Activated CD4-positive, CD25-positive, alpha-beta regulatory T cell (primary cell): Measurements from ENCODE around the gene MLLT6.
A peak's percentile ranks its signal among the peaks of the same experiment; 100 is the strongest.

Experiments used
- DNase-seq, 4 experiments: peaks; one replicate each; lab custom pipeline; 2025; lab: John Stamatoyannopoulos, UW

The MLLT6 gene

DNA sequence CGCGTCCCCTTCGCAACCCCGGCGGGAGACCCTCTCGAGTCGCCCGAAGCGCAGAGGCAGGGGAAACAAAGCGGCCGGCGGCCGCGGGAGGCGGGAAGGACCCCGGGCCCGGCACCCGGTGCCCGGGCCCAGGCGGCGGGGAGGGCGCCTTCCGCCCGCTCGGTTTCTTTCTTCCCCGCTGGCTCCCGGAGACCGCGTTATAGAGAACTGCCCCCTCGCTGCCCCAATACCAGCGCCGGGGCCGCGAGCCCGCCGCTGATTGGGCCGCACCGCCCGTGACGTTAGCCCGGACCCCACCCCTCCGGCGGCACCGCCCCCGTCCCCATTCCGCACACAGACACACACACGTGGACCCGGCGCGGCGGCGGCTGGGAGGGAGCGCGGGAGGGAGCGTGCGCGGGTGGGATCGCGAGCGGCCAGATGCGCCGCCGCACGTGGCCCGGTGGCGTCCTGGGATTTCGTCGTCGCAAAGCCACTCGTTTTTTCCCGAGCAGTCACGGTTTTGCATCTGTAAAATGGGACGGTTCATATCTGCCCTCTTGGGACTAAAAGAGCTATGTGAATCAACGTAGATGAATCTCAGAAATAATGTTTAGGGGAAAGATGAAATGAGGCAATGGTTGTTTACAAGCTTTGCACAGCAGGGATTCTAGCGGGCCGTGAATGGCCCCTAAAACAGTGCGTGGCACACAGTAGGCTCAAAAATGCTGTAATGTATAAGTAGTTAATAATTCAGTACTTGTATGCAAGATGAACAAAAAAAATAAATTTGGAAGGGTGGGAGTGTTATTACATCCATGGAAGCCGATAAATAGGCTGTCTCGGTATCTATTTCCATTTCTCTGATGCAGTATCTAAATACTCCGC is 30.1 kb upstream of the MLLT6 start, which contains the start of gene EPOP:
EPOP (minus strand) TSS at position 209 of the 867 bp plus-strand sequence. CDS start 462 bp downstream, outside the sequence.
- peak; percentile 35 to 80 (median 62) for DNase-seq

DNA sequence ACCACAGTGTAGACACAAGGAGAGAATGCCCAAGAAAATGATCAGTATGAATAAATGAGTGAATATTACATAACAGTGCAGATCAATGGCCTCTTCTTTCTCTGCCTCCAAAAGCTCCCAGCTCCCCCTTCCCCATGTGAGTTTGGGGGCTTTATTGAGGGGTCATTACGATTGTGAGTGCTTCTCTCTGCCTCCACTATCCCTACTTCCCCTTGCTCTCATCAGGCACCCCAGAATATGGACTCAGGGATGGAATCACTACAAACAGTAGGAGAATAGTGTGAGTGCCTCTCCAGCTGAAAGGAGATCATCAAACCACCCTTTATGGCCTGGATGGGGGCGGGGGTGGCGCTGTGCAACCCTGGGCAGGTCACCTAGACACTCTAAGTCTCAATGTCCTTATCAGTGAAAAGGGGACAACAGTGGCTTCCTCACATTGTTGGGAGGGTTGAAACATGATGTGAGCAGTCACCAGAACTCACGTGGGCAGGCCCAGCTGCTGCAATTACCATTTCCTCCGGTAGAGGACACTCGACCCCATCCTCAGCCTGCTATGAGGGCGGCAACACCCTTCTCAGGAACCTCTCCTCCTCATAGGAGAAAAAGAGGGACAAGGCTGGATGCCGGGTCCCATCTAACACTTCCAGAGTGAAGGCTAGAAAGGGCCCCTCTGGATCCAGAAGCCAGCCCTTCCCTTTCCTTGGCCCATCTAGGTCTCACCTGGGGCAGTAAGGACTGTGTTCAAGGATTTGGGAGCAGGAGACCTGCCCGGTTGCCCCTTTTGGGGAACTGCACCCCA is 28.2 kb upstream of the MLLT6 start:
- DNase-seq = peak; percentile 42 to 81 (median 58)

GRCh38 chr17:38677819-38678218 is 27.3 kb upstream of the MLLT6 start:
- no peak for DNase-seq

- no peak for DNase-seq
Observed at GRCh38 chr17:38681096-38681495, 24.0 kb upstream of the MLLT6 start.

DNA sequence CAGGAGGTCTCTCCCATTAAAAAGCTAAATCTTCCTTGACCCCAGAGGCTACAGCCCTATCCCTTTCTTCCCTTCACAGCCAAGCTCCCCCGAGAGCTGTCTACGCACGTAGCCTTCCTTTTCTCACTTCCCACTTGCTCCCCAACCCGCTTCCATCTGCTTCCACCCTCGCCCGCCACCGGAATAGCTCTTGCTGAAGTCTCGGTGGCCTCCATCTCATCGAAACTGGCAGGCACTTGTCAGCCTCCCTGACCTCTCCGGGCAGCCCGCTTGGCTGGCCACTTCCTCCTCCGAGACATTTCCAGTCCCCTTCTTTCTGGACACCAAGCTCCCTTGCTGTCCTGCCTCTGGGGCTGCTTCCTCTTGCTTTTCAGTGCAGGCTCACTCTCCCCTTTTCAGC is 19.6 kb upstream of the MLLT6 start:
- DNase-seq = no peak

GRCh38 chr17:38687286-38687685 is 17.8 kb upstream of the MLLT6 start:
- DNase-seq = no peak

DNA sequence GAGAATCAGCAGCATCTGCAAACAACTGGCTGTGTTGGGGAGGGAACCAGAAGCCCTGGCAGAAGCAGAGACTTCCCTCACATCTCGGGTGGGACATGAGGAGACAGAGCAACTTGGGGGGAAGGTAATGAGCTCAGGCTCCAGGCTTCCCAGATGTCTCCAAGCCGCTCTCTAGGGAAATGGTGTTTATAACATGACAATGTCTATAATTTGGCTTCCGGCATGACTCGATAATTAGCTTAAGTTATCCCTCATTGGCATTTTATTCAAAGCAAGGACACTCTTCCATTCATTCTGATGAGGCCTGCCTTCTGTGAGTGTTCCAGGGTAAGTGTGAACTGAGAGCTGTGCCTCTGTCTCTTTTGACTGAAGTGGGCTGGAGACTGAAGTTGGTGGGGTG is 14.7 kb upstream of the MLLT6 start:
- DNase-seq = no peak

- no peak for DNase-seq
Observed at GRCh38 chr17:38691154-38691553, 13.9 kb upstream of the MLLT6 start.

GRCh38 chr17:38693700-38694329 is 11.3 kb upstream of the MLLT6 start:
- no peak for DNase-seq

DNA sequence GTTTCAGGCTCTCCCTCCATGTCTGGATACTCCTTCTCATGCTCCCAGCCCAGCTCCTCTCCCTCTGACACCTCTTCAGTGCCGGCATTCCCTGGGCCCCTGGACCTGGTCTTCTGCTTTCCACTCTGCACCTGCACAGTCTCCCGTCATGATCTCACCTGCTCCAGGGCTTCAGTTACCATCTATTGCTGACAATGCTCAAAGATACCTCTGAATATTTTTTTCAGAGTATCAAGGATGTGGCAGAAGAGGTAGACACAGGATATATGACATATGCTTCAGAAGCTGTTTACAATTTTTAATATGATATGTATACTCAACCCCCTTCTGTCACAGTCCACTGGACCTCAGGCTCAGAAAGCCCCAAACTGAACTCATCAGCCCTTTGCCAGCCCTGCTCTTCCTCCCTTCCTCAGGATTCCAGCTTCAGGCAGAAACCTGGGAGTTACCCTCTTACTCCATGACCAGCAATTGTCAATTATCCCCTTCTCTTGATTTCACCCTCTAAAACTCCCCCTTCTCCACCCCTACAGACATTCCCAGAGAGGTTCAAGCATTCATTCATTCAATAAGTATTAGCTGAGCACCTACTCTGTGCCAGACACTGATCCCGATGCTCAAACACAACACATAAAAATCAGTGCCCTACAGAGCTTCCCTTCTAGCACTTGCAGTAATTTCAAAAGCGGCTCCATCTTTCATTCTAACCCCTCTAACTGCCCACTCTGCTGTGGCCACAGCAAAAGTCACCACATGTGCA is 7.8 kb upstream of the MLLT6 start:
- DNase-seq = no peak

- no peak for DNase-seq
Observed at GRCh38 chr17:38698760-38699159, 6.3 kb upstream of the MLLT6 start.

DNA sequence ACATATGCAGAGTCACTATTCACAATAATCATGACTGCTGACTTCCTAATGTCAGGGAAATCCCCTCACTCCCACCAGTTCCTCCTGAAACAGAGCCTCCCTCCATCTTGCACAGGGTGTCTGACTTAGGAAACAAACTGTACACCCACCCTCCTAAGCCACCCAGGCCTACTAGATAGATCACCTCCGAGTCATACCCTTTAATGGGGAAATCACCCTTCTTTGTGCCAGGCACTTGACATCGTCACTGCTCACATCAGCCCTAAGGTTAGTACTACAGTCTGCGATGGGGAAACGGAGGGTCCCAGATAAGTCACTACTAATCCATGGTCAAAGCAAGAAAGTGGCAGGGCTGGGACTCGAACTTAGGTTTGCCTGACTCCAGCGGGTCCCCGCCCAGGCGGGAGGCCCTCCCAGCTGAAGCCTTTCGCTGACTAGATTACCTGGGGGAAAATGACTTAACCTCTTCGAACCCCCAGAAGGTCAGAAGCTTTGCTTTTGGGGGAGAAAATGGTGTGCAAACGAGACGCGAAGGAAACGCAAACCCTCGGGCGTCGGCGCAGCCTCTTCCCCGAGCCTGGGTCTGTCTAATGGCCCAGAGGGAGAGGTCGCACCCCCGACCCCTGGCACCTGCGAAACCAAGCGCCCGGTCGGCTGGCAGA is 3.4 kb upstream of the MLLT6 start:
- DNase-seq = peak; percentile 51 to 75 (median 61)

DNA sequence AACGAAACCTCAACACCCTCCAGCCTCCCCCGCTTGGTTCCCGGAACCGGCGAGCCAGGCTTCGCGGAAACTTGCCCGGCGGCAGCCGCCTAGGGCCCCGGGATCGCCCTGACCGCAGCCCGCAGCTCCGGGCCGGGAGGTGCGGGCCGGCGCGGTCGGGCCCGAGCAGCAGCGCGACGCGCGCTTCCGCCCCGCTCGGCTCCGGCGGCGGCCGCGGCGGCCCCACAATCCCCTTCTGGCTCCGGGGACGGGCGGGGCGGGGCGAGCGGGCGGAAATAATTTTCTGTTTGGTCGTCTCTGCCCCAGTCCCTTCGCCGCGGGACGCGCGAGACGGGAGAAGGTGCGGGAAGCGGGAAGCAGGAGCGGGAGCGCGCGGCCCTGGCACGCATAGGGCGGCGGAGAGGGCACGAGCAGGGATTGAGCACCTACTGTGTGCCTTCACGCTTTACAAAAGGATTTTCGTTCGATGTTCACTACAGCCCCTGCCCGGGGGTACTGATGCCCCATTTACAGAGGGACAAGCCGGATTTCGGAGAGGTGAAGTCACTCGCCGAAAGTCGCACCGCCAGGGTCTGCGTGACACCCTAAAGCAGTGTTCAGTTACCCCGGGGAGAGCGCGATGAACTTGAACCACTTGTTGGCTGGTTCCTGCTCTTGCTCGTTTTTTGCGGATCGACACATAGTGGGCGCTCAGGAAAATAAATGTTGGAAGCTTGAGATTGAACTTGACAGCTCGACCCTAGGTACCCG is 2.7 kb upstream of the MLLT6 start:
- peak; percentile 74 to 79 (median 76) for DNase-seq

DNA sequence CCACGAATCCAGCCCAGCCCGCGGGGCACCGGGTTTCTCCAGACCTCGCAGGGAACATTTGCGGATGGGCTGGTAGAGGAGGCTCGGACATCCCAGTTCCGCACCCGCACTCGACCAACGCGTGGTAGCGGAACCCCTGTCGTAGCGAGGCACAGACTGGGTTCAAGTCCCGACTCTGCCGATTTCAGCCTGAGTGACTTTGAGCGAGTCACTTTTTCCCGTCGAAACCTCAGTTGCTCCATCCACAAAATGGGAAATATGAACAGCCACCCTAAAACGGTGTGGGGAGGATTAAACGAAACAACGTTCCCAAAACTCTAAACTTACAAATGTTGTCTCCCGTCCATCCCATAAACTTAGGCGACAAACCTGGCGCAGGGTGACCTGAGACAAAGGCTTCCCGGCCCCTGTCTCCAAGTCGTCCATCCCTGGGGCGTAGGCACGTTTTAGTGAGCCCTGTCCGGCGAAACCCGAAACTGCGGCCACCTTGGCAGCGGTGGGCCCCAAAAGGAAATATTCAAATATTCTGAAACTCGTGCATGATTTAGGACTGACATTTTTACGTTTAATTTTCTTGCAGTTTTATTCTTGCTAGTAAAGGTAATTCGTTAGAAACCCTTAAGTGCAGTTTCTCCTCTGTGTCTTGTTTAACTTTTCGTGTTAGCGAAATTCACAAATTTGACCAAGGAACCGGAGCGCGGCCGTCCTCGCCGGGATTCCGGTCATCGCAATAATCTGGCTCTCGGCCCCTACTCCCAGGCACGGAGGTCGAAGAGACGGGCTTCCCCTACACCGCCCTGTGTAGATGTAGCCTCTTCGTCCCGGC is 1.9 kb upstream of the MLLT6 start:
- no peak for DNase-seq

GRCh38 chr17:38703742-38704605 is 1.1 kb upstream of the MLLT6 start:
- DNase-seq = peak; percentile 53 to 76 (median 68)

GRCh38 chr17:38705523-38705802 is 390 bp downstream of the MLLT6 start:
- no peak for DNase-seq

DNA sequence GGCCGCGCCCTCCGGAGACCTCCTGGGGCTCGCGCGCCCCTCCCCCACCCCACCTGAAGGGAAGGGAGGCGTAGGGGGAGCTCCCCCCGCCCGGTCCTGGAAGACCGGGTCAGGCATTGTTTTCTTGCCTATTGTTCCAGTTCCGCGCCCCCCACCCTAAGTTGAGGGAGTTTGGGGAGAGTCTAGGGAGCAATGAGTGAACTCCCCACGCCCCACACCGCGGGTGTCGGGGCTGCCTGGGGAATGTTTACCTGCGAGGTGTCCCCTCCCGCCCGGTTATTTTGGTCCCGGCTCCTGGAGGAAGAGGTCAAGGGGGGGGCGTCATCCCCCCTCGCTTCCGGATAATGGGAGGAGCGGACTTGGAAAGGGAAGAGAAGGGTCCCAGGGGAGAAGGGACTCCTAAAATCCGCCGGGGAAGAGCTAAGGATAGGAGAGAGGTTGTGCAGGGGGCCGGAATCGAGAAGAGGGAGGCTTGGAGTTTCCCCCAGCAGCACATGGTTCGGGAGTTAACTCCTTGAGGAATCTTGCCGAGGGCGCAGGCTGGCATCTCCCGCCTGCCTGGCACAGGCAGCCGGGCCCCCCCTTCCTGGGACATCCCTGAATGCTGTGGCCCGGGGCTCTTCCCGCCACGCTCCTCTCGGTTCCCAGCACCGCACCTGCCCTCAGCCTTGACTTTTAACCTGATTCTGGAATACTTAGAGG is 881 bp downstream of the MLLT6 start:
- peak in 2 of 4 experiments; percentile 18 to 47 for DNase-seq
